ENCODE measurements around the gene SCAF1.

SCAF1 gene

DNA sequence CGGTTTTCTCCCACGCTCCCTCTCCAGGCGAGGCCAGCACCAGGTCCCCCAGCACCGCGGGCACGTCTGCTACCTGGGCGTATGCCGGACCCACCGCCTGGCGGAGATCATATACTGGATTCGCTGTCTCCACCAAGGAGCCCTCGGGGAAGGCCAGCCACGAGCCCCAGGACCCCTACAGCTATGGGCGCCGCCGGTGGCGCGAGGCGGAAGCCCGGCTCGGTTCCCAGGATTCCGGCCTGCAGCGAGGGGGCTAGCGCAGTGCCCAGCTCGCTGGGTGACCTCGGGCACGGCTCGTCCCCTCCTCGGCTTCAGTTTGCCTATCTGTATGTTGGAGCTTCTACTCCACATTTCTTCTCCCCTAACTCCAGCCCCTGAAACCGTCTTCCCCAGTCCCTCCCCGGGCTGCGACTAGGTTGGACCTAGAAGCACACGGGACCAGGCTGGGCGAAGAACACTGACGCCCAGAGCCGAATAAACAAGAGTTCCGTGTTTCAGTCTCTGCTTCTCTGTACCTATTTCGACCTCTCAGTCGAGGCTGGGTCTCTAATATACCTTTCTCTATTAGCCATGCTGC lies 48.2 kb downstream of the SCAF1 start:
- peaks cover 46% of the 10 kb centered on the region for H3K4me1 Mint-ChIP-seq
- H3K9me3 Mint-ChIP-seq, result no peaks in the 10 kb centered on the region
- H3K4me3 Mint-ChIP-seq, result peak overlapping the region; percentile 73
- peaks cover 45% of the 10 kb centered on the region for H3K36me3 Mint-ChIP-seq
- ATAC-seq, result no peak
- peak overlapping the region; percentile 18 for H3K27ac Mint-ChIP-seq
- H3K27me3 Mint-ChIP-seq, result peaks cover 41% of the 10 kb centered on the region

DNA sequence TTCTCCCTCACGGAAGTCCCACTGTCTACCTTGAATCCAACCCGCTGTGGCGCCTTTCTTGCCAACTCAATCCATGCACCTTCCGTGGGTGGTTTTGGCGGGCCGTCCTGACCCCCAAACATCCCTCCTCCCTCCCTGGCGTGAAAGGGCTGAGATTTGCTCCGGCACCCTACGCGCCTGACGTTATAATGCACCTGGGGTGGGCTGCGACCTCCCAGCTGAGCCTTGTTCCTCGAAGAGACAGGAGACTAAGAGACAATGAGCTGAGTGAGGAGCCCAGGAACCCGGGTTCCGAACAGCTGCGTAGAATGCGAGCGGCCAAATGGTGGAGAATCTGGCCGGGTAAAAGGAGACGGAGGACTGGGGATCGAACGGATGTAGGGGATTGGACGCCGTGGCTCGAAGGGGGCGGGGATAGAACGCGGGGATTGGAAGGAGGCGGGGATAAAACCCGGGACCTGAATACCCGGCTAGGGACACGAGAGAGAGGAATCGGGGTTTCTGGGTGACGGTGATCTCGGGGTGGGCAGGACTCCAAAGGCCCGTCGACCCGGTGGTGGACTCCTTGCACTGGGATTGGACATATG lies 48.7 kb downstream of the SCAF1 start, which contains the start of gene CPT1C:
CPT1C (plus strand) TSS at position 461 of the 587 bp plus-strand sequence. CDS start 1,137 bp downstream, outside the sequence.
- H3K27me3 Mint-ChIP-seq, result peaks cover 41% of the 10 kb centered on the region
- H3K9me3 Mint-ChIP-seq, result no peaks in the 10 kb centered on the region
- peaks cover 39% of the 10 kb centered on the region for H3K36me3 Mint-ChIP-seq
- peaks cover 40% of the 10 kb centered on the region for H3K4me1 Mint-ChIP-seq
- peak; percentile 18 for ATAC-seq
- H3K27ac Mint-ChIP-seq, result peak within 1 kb of the TSS; percentile 18
- peak within 1 kb of the TSS; percentile 73 for H3K4me3 Mint-ChIP-seq

DNA sequence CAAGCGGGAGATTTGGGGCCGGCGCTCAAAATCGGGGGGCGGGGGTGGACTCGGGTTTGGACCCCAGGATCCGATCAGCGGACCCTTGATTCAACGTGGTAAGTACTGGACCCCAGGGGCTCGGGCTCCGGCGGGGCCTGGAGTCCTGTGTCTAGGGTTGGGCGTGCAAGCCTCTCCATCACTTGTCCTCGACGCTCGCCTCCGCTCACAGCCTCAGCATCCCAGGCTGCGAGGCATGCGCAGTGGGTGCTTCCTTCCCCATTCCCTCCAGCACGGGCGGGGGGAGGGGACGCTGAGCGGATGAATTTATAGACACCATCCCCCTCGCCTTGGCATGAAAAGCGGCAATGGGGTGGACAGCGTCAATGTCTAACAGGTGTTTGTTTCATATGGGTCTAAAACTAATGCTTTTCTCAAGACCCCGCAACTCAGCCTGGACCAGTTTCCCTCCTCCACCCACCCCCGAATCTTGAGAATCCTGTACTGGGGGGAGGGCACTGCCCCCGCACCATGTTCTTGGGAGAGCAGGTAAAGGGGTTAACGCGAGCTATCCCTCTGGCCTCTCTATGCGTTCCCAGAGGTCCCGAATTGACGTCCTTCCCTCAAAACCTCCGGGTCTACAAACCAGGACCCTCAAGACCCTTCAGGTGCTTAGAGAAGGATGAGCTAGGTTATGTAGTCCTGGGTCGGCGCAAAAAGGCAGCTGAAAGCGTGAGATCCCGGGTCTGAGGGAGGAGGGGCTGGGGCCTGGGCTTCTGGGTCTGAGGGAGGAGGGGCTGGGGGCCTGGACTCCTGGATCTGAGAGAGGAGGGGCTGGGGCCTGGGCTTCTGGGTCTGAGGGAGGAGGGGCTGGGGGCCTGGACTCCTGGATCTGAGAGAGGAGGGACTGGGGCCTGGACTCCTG lies 49.5 kb downstream of the SCAF1 start:
- Mint-ChIP-seq H3K4me3 (peak overlapping the region; percentile 73), H3K4me1 (peaks cover 38% of the 10 kb centered on the region), H3K27me3 (peaks cover 41% of the 10 kb centered on the region), H3K27ac (peak overlapping the region; percentile 18), H3K36me3 (peaks cover 36% of the 10 kb centered on the region), H3K9me3 (no peaks in the 10 kb centered on the region)
- peak; percentile 34 for ATAC-seq

DNA sequence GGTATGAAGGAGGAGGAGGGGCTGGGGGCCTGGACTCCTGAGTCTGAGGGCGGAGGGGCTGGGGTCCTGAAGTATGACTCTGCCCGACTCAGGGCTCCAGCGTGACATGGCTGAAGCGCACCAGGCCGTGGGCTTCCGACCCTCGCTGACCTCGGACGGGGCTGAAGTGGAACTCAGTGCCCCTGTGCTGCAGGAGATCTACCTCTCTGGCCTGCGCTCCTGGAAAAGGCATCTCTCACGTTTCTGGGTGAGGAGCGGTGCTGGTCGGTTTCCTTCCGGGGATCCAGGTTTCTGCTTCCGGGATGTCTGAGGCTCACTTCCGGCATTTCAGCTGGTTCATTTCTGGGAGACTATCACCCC lies 50.1 kb downstream of the SCAF1 start:
- no peak for ATAC-seq
- Mint-ChIP-seq H3K36me3 (peaks cover 31% of the 10 kb centered on the region), H3K9me3 (no peaks in the 10 kb centered on the region), H3K27me3 (peaks cover 41% of the 10 kb centered on the region), H3K27ac (no peak overlapping the region), H3K4me1 (peaks cover 38% of the 10 kb centered on the region), H3K4me3 (no peak overlapping the region)

DNA sequence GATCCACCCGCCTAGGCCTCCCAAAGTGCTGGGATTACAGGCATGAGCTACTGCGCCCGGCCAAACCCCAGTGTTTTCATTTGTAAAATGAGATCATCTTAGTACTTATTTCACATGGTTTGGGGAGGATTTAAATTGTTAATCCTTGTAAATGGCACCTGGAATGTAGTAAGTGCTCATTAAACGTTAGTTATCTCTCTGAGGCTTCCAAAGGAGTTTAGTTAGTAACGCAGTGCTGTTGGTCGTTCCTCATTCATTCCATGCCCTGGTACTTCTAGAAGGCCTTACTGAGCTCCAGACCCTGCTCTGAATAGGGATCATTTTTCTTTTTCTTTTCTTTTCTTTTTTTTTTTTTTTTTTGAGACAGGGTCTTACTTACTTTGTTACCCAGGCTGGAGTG lies 54.1 kb downstream of the SCAF1 start:
- no peaks in the 10 kb centered on the region for H3K9me3 Mint-ChIP-seq
- no peak overlapping the region for H3K27ac Mint-ChIP-seq
- H3K36me3 Mint-ChIP-seq, result no peaks in the 10 kb centered on the region
- ATAC-seq, result no peak
- peaks cover 31% of the 10 kb centered on the region for H3K27me3 Mint-ChIP-seq
- peaks cover 3% of the 10 kb centered on the region for H3K4me1 Mint-ChIP-seq
- H3K4me3 Mint-ChIP-seq, result no peak overlapping the region

DNA sequence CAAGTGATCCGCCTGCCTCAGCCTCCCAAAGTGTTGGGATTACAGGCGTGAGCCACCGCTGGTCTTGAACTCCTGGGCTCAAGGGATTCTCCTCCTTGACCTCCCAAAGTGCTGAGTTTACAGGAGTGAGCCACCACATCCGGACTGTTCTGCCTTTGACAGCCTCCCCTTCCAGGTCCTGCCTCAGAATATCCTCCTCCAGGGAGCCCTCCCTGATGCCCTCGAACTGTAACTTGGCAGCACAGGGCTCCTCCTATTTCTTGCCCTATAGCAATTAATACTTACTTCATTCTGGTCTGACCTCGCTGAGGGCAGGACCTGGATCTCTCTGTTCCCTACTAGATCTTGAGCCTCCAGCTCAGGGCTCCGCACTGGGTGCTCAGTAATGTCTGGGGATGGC lies 54.9 kb downstream of the SCAF1 start:
- Mint-ChIP-seq H3K4me1 (no peaks in the 10 kb centered on the region), H3K27me3 (peaks cover 32% of the 10 kb centered on the region), H3K27ac (no peak overlapping the region), H3K36me3 (no peaks in the 10 kb centered on the region), H3K4me3 (no peak overlapping the region), H3K9me3 (no peaks in the 10 kb centered on the region)
- ATAC-seq, result no peak

DNA sequence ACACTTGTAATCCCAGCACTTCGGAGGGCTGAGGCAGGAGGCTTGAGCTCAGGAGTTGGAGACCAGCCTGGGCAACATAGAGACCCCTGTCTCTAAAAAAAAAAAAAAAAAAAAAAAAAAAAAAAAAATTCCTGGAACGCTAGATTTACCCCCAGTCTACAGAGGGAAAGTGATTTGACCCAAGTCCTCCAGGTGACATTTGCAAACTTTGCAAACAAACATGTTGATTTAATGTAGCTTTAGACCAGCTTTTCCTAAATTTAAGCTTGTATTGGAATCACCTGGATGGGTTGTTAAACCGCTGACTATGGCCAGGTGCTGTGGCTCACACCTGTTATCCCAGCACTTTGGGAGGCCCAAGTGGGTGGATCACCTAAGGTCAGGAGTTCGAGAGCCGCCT lies 57.4 kb downstream of the SCAF1 start:
- no peak for ATAC-seq

DNA sequence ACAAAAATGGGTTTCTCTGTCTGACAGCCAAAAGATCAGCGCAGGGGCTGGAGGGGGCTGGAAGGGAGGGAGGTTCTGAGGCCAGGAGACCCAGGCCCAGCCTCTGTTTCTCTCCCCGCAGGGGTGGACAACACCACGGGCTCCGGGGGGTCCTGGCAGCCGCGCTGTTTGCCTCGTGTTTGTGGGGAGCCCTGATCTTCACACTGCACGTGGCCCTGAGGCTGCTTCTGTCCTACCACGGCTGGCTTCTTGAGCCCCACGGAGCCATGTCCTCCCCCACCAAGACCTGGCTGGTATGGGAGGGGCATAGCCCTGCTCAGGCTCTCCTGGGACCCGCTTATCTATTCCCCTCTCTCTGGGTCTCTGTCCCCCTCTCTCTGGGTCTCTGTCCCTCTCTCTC lies 58.6 kb downstream of the SCAF1 start:
- no peaks in the 10 kb centered on the region for H3K36me3 Mint-ChIP-seq
- peaks cover 19% of the 10 kb centered on the region for H3K27me3 Mint-ChIP-seq
- H3K4me1 Mint-ChIP-seq, result no peaks in the 10 kb centered on the region
- ATAC-seq, result peak; percentile 39
- no peaks in the 10 kb centered on the region for H3K9me3 Mint-ChIP-seq
- no peak overlapping the region for H3K4me3 Mint-ChIP-seq
- no peak overlapping the region for H3K27ac Mint-ChIP-seq

More for the DNA sequence above, 57.4 kb downstream of the SCAF1 start:
- H3K27me3 Mint-ChIP-seq, result peaks cover 19% of the 10 kb centered on the region
- no peaks in the 10 kb centered on the region for H3K9me3 Mint-ChIP-seq
- no peak overlapping the region for H3K27ac Mint-ChIP-seq
- no peak overlapping the region for H3K4me3 Mint-ChIP-seq
- no peaks in the 10 kb centered on the region for H3K4me1 Mint-ChIP-seq
- no peaks in the 10 kb centered on the region for H3K36me3 Mint-ChIP-seq

DNA sequence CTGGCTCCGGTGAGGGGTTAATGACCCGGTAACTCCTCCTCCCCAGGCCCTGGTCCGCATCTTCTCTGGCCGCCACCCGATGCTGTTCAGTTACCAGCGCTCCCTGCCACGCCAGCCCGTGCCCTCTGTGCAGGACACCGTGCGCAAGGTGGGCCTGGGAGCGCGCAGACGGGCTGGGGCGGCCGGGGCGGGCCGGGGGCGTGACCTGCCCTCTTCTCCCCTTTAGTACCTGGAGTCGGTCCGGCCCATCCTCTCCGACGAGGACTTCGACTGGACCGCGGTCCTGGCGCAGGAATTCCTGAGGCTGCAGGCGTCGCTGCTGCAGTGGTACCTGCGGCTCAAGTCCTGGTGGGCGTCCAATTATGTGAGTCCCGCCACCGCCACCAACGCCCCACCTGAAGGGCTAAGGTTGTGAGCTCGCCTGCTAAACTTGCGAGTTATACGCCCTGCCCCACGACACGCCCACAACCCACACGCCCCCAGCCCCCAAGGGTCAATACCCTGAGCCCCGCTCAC lies 59.3 kb downstream of the SCAF1 start:
- H3K27me3 Mint-ChIP-seq, result peaks cover 19% of the 10 kb centered on the region
- H3K27ac Mint-ChIP-seq, result no peak overlapping the region
- H3K4me1 Mint-ChIP-seq, result no peaks in the 10 kb centered on the region
- no peaks in the 10 kb centered on the region for H3K36me3 Mint-ChIP-seq
- peak; percentile 37 for ATAC-seq
- no peaks in the 10 kb centered on the region for H3K9me3 Mint-ChIP-seq
- H3K4me3 Mint-ChIP-seq, result no peak overlapping the region

DNA sequence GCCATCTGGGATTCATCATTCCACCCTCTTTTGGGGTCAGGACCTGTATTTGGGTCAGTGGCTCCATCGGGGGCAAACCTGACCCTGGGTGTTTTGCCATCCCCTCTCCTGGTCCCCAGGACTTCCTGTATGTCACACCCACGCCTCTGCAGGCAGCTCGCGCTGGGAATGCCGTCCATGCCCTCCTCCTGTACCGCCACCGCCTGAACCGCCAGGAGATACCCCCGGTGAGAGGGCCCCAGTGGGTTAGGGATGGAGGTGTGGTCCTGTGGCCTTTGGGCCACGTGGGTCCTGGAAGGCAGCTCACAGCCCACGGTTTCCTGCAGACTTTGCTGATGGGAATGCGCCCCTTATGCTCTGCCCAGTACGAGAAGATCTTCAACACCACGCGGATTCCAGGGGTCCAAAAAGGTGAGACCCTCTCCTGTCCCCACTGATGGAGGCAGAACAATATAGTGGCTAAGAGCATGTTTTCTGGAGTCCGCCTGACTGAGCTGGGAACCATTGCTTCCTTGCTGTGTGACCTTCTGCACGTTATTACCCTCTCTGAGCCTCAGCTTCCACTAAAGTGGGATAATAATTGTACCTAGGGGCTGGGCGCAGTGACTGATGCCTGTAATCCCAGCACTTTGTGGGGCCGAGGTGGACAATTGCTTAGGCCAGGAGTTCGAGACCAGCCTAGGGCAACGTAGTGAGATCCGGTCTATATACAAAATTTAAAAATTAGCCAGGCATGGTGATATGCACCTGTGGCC lies 63.1 kb downstream of the SCAF1 start:
- Mint-ChIP-seq H3K4me3 (no peak overlapping the region), H3K36me3 (peaks cover 1% of the 10 kb centered on the region), H3K9me3 (no peaks in the 10 kb centered on the region), H3K27me3 (peaks cover 34% of the 10 kb centered on the region), H3K4me1 (no peaks in the 10 kb centered on the region), H3K27ac (no peak overlapping the region)
- ATAC-seq, result no peak

DNA sequence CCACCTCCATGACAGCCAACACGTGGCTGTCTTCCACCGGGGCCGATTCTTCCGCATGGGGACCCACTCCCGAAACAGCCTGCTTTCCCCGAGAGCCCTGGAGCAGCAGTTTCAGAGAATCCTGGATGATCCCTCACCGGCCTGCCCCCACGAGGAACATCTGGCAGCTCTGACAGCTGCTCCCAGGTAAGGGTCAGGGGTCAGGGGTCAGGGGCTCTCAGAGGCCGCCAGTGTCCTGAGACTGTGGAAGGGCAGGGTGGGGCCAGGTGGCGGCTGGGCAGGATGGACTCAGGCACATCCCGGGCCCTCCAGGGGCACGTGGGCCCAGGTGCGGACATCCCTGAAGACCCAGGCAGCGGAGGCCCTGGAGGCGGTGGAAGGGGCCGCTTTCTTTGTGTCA lies 63.9 kb downstream of the SCAF1 start:
- H3K4me3 Mint-ChIP-seq, result no peak overlapping the region
- no peaks in the 10 kb centered on the region for H3K4me1 Mint-ChIP-seq
- H3K36me3 Mint-ChIP-seq, result peaks cover 5% of the 10 kb centered on the region
- H3K27ac Mint-ChIP-seq, result no peak overlapping the region
- no peak for ATAC-seq
- H3K27me3 Mint-ChIP-seq, result peaks cover 32% of the 10 kb centered on the region
- no peaks in the 10 kb centered on the region for H3K9me3 Mint-ChIP-seq
